ENCODE results near the gene DLGAP1. TPM values are rescaled to one million over a fixed set of nuclear protein-coding genes. Genes with fewer than 3 reads are reported as not detected.

Gene DLGAP1
- total and polyA plus RNA-seq, 4 donors = 0.54 to 11.8 (median 3.1) TPM

DNA sequence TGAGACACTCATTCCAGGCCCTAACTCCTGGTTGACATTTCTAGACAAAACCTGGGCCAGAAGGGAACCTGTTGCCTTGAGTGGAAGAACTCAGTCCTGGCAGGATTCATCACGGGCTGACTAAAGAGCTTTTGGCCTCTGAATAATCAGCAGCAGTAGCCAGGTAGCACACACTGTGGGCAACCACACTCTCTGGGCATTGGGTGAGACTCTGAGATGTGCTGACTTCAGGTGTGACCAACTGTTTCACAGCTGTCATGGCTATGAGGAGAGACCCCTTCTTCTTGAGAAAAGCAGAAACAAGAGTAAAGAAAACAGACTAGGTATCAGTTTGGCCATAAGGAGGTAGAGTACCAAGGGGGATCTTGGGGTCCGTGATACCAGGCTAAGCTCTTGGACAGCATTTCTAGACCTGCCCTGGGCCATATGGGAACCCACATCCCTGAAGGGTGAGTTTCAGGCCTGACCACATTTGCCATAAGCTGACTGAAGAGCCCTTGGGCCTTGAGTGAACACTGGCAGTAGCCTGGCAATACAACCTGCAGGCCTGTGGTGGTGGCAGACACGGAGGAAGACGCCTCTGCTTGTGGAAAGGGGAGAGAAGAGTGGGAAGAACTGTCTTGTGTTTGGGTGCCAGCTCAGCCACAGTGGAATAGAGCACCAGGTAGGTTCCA lies 230.9 kb downstream of the DLGAP1 start:
- peaks cover 0 to 5% (median under 1%) of the 10 kb centered on the region in 4 donors for H3K9me3 ChIP-seq (ENCODE audit: control insufficient read depth in 4 of 4, insufficient read depth in 3 of 4, low read length in 3 of 4)
- no peak for DNase-seq
- H3K4me1 ChIP-seq (ENCODE audit: control insufficient read depth in 5 of 5, insufficient read depth in 5 of 5, low read length in 5 of 5) = no peaks in the 10 kb centered on the region
- no peak overlapping the region for H3K9ac ChIP-seq (ENCODE audit: insufficient read depth in 1 of 2, low read length in 2 of 2)
- ATAC-seq (ENCODE audit: insufficient read depth, low FRiP score) = no peak
- no peak overlapping the region for H3K27ac ChIP-seq (ENCODE audit: low read depth in 1 of 2, low read length in 1 of 2)
- H3K4me3 ChIP-seq = no peak overlapping the region
- H3K27me3 ChIP-seq (ENCODE audit: control insufficient read depth in 3 of 3, insufficient read depth in 3 of 3, low read length in 2 of 3) = no peaks in the 10 kb centered on the region
- no peaks in the 10 kb centered on the region for H3K36me3 ChIP-seq (ENCODE audit: control insufficient read depth in 4 of 4, insufficient read depth in 4 of 4, low read length in 4 of 4)
- WGBS, 2 donors = 81 to 86% methylated on average over 4 of the region's 4 CpGs
- no peak for TF ChIP-seq CTCF (IDR thresholded peaks at IDR 0.05; ENCODE audit: control extremely low read depth, extremely low read depth)

DNA sequence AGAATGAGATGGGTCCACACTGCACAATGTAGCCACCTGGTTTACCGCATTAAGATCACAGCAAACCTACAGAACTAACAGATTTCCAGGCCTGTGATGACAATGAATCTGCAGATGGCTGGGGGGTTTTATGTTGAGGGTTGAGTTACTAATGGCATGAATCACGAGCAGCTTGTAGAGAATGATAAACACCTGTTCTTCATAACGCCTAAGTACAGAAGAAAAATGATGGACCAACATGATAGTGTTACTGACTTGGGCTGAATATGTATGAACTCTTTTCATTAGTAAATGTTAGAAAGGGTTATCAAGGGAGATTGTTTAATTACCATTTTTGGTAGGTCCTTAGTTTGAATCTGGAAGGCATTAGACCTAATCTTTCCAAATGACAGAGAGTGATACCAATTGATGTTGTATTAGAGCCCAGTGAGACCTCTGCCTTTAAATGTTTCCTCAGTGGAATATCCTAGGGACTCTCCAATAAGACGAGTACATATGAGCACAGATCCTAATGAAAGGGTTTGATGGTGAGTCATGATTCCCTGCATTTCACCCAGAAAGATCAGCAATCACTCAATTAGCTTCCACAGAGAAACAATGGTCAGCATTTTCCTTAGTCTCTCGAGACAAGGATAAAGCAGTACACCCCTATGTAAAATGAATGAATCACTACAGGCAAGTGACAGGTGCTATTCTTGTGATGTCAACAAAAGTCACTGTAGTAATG lies 243.8 kb downstream of the DLGAP1 start:
- TF ChIP-seq CTCF (IDR thresholded peaks at IDR 0.05; ENCODE audit: control extremely low read depth, extremely low read depth) = no peak
- no peaks in the 10 kb centered on the region for H3K4me1 ChIP-seq (ENCODE audit: control insufficient read depth in 5 of 5, insufficient read depth in 5 of 5, low read length in 5 of 5)
- no peaks in the 10 kb centered on the region for H3K36me3 ChIP-seq (ENCODE audit: control insufficient read depth in 4 of 4, insufficient read depth in 4 of 4, low read length in 4 of 4)
- H3K9ac ChIP-seq (ENCODE audit: insufficient read depth in 1 of 2, low read length in 2 of 2) = no peak overlapping the region
- no peak overlapping the region for H3K4me3 ChIP-seq
- no peak for DNase-seq
- no peak for ATAC-seq (ENCODE audit: insufficient read depth, low FRiP score)
- no peaks in the 10 kb centered on the region for H3K9me3 ChIP-seq (ENCODE audit: control insufficient read depth in 4 of 4, insufficient read depth in 3 of 4, low read length in 3 of 4)
- no peak overlapping the region for H3K27ac ChIP-seq (ENCODE audit: low read depth in 1 of 2, low read length in 1 of 2)
- WGBS, 2 donors = 75 to 82% methylated on average over 5 of the region's 5 CpGs
- H3K27me3 ChIP-seq (ENCODE audit: control insufficient read depth in 3 of 3, insufficient read depth in 3 of 3, low read length in 2 of 3) = no peaks in the 10 kb centered on the region

DNA sequence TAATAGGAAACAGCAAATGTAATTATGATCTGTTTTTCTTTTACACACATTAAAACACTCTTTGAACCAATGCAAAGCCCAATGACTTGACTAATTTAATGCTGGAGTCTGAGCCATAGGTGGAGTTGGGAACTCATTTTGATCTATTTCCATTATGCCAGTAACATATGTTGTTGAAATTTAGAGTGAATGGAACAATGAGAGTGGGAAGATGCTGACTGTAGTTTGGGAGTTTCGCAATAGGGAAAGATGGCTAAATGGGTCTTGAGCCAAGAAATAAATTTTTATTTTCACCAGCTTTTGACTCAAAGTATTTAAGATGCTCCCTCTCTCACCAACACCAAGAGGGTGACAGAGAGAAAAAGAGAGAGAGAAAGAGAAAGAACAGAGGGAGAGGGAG lies 246.7 kb downstream of the DLGAP1 start:
- H3K9me3 ChIP-seq (ENCODE audit: control insufficient read depth in 4 of 4, insufficient read depth in 3 of 4, low read length in 3 of 4) = no peaks in the 10 kb centered on the region
- no peaks in the 10 kb centered on the region for H3K36me3 ChIP-seq (ENCODE audit: control insufficient read depth in 4 of 4, insufficient read depth in 4 of 4, low read length in 4 of 4)
- no peak overlapping the region for H3K27ac ChIP-seq (ENCODE audit: low read depth in 1 of 2, low read length in 1 of 2)
- DNase-seq = no peak
- no peak for ATAC-seq (ENCODE audit: insufficient read depth, low FRiP score)
- no peaks in the 10 kb centered on the region for H3K27me3 ChIP-seq (ENCODE audit: control insufficient read depth in 3 of 3, insufficient read depth in 3 of 3, low read length in 2 of 3)
- H3K4me3 ChIP-seq = no peak overlapping the region
- H3K9ac ChIP-seq (ENCODE audit: insufficient read depth in 1 of 2, low read length in 2 of 2) = no peak overlapping the region
- 89% methylated on average over 1 of the region's 1 CpG for WGBS, 2 donors
- no peaks in the 10 kb centered on the region for H3K4me1 ChIP-seq (ENCODE audit: control insufficient read depth in 5 of 5, insufficient read depth in 5 of 5, low read length in 5 of 5)
- no peak for TF ChIP-seq CTCF (IDR thresholded peaks at IDR 0.05; ENCODE audit: control extremely low read depth, extremely low read depth)

All from lung (tissue), 12 donors.